ENCODE results near the gene PCDHGA5. TPM values are rescaled to one million over a fixed set of nuclear protein-coding genes. Genes with fewer than 3 reads are reported as not detected.
A peak's percentile ranks its signal among the peaks of the same experiment; 100 is the strongest.
"Not testable (repeated sequence)": the region's sequence is repeated elsewhere in the genome, so short reads cannot be mapped to it uniquely, and the experiment has no call there.

PCDHGA5 gene
- total RNA-seq, 1 donor from 2014 or later, result 4.9 TPM

GRCh38 chr5:141374627-141375026 lies 10.7 kb downstream of the PCDHGA5 start:
- Histone ChIP-seq H3K4me3 (peak overlapping the region; percentile 52), H3K9me3 (replicated peaks) (peaks cover 98% of the 10 kb centered on the region), H3K27ac (replicated peaks) (no peak overlapping the region), H3K36me3 (peaks cover 43% of the 10 kb centered on the region), H3K4me1 (peaks cover 50% of the 10 kb centered on the region), H3K27me3 (ENCODE audit: low read depth) (no peaks in the 10 kb centered on the region)
- intact Hi-C loops (cut with micrococcal nuclease), result no loop called here
- no peak for DNase-seq
- TF ChIP-seq, protein P1, sequence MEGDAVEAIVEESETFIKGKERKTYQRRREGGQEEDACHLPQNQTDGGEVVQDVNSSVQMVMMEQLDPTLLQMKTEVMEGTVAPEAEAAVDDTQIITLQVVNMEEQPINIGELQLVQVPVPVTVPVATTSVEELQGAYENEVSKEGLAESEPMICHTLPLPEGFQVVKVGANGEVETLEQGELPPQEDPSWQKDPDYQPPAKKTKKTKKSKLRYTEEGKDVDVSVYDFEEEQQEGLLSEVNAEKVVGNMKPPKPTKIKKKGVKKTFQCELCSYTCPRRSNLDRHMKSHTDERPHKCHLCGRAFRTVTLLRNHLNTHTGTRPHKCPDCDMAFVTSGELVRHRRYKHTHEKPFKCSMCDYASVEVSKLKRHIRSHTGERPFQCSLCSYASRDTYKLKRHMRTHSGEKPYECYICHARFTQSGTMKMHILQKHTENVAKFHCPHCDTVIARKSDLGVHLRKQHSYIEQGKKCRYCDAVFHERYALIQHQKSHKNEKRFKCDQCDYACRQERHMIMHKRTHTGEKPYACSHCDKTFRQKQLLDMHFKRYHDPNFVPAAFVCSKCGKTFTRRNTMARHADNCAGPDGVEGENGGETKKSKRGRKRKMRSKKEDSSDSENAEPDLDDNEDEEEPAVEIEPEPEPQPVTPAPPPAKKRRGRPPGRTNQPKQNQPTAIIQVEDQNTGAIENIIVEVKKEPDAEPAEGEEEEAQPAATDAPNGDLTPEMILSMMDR (IDR thresholded peaks at IDR 0.05; ENCODE audit: borderline replicate concordance), result no peak

DNA sequence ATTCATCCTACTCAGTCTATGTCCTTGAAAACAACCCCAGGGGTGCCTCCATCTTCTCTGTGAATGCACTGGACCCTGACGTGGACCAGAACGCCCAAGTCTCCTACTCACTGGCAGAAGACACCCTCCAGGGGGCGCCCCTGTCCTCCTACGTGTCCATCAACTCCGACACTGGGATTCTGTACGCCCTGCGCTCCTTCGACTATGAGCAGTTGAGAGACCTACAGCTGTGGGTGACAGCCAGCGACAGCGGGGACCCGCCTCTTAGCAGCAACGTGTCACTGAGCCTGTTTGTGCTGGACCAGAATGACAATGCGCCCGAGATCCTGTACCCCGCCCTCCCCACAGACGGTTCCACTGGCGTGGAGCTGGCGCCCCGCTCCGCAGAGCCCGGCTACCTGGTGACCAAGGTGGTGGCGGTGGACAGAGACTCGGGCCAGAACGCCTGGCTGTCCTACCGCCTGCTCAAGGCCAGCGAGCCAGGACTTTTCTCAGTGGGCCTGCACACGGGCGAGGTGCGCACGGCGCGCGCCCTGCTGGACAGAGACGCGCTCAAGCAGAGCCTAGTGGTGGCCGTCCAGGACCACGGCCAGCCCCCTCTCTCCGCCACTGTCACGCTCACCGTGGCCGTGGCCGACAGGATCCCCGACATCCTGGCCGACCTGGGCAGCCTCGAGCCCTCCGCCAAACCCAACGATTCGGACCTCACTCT lies 11.6 kb downstream of the PCDHGA5 start:
- DNase-seq; H3K27me3 ChIP-seq (ENCODE audit: low read depth); H3K27ac ChIP-seq (replicated peaks); H3K4me3 ChIP-seq; intact Hi-C loops (cut with micrococcal nuclease): not testable (repeated sequence)
- Histone ChIP-seq H3K4me1 (peaks cover 45% of the 10 kb centered on the region), H3K9me3 (replicated peaks) (peaks cover 98% of the 10 kb centered on the region), H3K36me3 (peaks cover 48% of the 10 kb centered on the region)

DNA sequence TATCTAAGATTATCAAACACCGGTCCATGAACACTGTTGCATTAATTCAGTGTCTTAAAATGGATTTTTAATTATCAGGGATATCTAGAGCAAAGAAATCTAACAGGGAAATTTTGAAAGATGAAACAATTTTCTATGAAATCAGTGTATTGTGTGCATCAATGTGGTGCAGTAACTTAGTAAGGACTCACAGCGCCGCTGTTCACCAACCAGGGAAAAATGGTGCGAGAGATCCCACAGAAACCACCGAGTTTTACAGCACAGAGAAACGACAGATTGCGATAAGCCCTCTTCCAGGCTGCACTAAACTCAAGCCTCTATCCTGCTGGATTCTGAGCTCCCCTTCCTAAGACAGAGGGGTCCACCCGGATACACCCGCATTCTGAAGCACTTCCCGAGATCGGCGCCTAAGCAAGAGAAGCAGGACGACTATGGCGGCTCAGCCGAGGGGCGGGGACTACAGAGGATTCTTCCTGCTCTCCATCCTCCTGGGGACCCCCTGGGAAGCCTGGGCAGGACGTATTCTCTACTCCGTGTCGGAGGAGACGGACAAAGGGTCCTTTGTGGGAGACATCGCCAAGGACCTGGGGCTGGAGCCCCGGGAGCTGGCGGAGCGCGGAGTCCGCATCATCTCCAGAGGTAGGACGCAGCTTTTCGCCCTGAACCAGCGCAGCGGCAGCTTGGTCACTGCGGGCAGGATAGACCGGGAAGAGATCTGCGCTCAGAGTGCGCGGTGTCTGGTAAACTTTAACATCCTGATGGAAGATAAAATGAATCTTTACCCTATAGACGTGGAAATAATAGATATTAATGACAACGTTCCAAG lies 18.7 kb downstream of the PCDHGA5 start, which contains the start of gene PCDHGA7:
Gene PCDHGA7, plus strand, starts transcription at position 274 of the 826 bp plus-strand sequence. Its CDS starts 158 bp downstream, at position 432.
- Histone ChIP-seq H3K9me3 (replicated peaks) (peaks cover 100% of the 10 kb centered on the region), H3K36me3 (peaks cover 38% of the 10 kb centered on the region), H3K27ac (replicated peaks) (peak within 1 kb of the TSS; percentile 13), H3K4me3 (peak within 1 kb of the TSS; percentile 51), H3K27me3 (ENCODE audit: low read depth) (no peaks in the 10 kb centered on the region), H3K4me1 (peaks cover 4% of the 10 kb centered on the region)
- intact Hi-C loops (cut with micrococcal nuclease), result no loop called here
- TF ChIP-seq, protein P1 (IDR thresholded peaks at IDR 0.05; ENCODE audit: borderline replicate concordance), result peak; percentile 47
- no peak for DNase-seq

- H3K27me3 ChIP-seq (ENCODE audit: low read depth), result no peaks in the 10 kb centered on the region
- H3K9me3 ChIP-seq (replicated peaks), result peaks cover 96% of the 10 kb centered on the region
- H3K4me3 ChIP-seq, result peak overlapping the region; percentile 51
- intact Hi-C loops (cut with micrococcal nuclease), result no loop called here
- TF ChIP-seq, protein P1 (IDR thresholded peaks at IDR 0.05; ENCODE audit: borderline replicate concordance), result no peak
- peaks cover 7% of the 10 kb centered on the region for H3K4me1 ChIP-seq
- no peak for DNase-seq
- no peak overlapping the region for H3K27ac ChIP-seq (replicated peaks)
- peaks cover 33% of the 10 kb centered on the region for H3K36me3 ChIP-seq
These were observed 19.4 kb downstream of the PCDHGA5 start for GRCh38 chr5:141383345-141383744.

DNA sequence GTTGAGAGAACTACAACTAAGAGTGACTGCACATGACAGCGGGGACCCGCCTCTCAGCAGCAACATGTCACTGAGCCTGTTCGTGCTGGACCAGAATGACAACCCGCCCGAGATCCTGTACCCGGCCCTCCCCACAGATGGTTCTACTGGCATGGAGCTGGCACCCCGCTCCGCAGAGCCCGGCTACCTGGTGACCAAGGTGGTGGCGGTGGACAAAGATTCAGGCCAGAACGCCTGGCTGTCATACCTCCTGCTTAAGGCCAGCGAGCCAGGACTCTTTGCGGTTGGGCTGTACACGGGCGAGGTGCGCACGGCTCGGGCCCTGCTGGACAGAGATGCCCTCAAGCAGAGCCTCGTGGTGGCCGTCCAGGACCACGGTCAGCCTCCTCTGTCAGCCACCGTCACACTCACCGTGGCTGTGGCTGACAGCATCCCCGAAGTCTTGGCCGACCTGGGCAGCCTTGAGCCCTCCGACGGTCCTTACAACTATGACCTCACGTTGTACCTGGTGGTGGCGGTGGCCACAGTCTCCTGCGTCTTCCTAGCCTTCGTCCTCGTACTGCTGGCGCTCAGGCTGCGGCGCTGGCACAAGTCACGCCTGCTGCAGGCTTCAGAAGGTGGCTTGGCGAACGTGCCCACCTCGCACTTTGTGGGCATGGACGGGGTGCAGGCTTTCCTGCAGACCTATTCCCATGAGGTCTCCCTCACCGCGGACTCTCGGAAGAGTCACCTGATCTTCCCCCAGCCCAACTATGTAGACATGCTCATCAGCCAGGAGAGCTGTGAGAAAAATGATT lies 20.7 kb downstream of the PCDHGA5 start:
- Histone ChIP-seq H3K27ac (replicated peaks) (no peak overlapping the region), H3K27me3 (ENCODE audit: low read depth) (no peaks in the 10 kb centered on the region), H3K36me3 (peaks cover 38% of the 10 kb centered on the region), H3K9me3 (replicated peaks) (peaks cover 96% of the 10 kb centered on the region), H3K4me3 (no peak overlapping the region), H3K4me1 (peaks cover 11% of the 10 kb centered on the region)
- DNase-seq, result no peak
- TF ChIP-seq, protein P1 (IDR thresholded peaks at IDR 0.05; ENCODE audit: borderline replicate concordance), result no peak
- intact Hi-C loops (cut with micrococcal nuclease), result no loop called here
